ENCODE measurements around the gene LIPT2. TPM values are rescaled to one million over a fixed set of nuclear protein-coding genes. Genes with fewer than 3 reads are reported as not detected.

Gene LIPT2
- total and polyA plus RNA-seq, 10 of the 15 experiments (the other 5 are each of a cell fraction or from before 2014, with no cell fraction given): 0.69 to 7.5 (median 3.8) TPM

DNA sequence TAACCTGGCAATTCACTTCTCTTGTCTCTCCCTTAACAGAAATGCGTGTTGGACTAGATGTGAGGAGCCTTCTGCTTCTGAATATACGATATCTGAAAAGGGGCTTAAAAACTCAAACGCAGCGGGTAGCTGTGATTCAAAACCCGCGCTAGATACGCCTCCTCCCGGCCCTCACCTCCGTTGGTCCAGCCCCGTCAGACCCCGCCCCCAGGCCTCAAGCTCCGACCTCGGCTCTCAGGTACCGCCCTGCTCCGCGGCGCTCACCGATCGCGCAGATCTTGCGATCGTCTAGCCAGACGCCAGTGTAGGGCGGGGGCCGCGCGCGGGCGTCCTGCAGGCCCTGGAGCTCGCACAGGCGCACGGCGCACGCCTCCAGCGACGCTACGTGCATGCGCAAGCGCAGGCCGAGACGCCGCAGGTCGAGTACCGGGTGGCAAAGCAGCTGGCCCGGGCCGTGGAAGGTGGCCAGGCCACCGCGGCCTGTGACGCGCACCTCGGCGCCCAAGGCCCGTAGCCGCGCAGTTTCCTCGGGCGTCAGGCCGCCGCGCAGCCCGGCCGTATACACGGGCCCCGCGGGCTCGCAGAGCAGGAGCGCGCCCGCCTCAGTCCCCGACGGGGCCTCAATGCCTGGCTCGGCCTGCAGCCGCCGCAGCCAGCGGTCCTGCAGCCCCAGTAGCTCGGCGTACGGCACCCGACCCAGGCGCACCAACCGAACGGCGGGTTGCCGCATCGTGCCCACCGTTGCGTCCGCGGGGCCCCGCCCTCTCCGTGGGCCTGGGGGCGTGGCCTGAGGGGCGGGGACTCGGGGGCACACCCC is at the start of gene LIPT2 (continued):
- TF ChIP-seq, protein P1, sequence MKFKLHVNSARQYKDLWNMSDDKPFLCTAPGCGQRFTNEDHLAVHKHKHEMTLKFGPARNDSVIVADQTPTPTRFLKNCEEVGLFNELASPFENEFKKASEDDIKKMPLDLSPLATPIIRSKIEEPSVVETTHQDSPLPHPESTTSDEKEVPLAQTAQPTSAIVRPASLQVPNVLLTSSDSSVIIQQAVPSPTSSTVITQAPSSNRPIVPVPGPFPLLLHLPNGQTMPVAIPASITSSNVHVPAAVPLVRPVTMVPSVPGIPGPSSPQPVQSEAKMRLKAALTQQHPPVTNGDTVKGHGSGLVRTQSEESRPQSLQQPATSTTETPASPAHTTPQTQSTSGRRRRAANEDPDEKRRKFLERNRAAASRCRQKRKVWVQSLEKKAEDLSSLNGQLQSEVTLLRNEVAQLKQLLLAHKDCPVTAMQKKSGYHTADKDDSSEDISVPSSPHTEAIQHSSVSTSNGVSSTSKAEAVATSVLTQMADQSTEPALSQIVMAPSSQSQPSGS (IDR thresholded peaks at IDR 0.05; ENCODE audit: low read length): no peak
- 0 out of 2 replicates have a peak, but pooled peaks have one; percentile 61 for TF ChIP-seq STAT1 (conservative IDR thresholded peaks at IDR 0.05)
- TF ChIP-seq ZNF207 (IDR thresholded peaks at IDR 0.05; ENCODE audit: borderline replicate concordance): peak; percentile 75; the same call in 1 of the 2 replicates
- 0 out of 2 replicates have a peak, but pooled peaks have one; percentile 33 for TF ChIP-seq HDGF (IDR thresholded peaks at IDR 0.05)
- TF ChIP-seq POLR2A (IDR thresholded peaks at IDR 0.05; ENCODE audit: low read depth, low read length): peak; percentile 94
- TF ChIP-seq ATF7 (IDR thresholded peaks at IDR 0.05; ENCODE audit: low read depth): no peak
- TF ChIP-seq, protein P2, sequence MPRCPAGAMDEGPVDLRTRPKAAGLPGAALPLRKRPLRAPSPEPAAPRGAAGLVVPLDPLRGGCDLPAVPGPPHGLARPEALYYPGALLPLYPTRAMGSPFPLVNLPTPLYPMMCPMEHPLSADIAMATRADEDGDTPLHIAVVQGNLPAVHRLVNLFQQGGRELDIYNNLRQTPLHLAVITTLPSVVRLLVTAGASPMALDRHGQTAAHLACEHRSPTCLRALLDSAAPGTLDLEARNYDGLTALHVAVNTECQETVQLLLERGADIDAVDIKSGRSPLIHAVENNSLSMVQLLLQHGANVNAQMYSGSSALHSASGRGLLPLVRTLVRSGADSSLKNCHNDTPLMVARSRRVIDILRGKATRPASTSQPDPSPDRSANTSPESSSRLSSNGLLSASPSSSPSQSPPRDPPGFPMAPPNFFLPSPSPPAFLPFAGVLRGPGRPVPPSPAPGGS (IDR thresholded peaks at IDR 0.05; ENCODE audit: borderline replicate concordance, insufficient read depth, low read depth, low read length, poor library complexity, severe bottlenecking): no peak
- no peak for TF ChIP-seq ZNF622 (IDR thresholded peaks at IDR 0.05)
- TF ChIP-seq FOXM1 (IDR thresholded peaks at IDR 0.05; ENCODE audit: low read depth, low read length): no peak
- TF ChIP-seq, protein P3, sequence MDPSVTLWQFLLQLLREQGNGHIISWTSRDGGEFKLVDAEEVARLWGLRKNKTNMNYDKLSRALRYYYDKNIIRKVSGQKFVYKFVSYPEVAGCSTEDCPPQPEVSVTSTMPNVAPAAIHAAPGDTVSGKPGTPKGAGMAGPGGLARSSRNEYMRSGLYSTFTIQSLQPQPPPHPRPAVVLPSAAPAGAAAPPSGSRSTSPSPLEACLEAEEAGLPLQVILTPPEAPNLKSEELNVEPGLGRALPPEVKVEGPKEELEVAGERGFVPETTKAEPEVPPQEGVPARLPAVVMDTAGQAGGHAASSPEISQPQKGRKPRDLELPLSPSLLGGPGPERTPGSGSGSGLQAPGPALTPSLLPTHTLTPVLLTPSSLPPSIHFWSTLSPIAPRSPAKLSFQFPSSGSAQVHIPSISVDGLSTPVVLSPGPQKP (IDR thresholded peaks at IDR 0.05; ENCODE audit: low read depth, low read length): no peak
- peak; percentile 88 for TF ChIP-seq ZNF217 (IDR thresholded peaks at IDR 0.05)
- TF ChIP-seq KDM1A (IDR thresholded peaks at IDR 0.05; ENCODE audit: borderline replicate concordance): no peak
- TF ChIP-seq SIX5 (IDR thresholded peaks at IDR 0.05; ENCODE audit: low read depth, low read length, severe bottlenecking): no peak
- no peak for TF ChIP-seq TCF7 (IDR thresholded peaks at IDR 0.05; ENCODE audit: borderline replicate concordance)
- TF ChIP-seq EGR1 (IDR thresholded peaks at IDR 0.05; ENCODE audit: borderline replicate concordance in 1 of 2, low read depth in 2 of 2, low read length in 2 of 2): peak; percentile 83 to 97
- TF ChIP-seq NR2C2 (IDR thresholded peaks at IDR 0.05; ENCODE audit: borderline replicate concordance, control insufficient read depth, insufficient read length, low read depth): no peak
- TF ChIP-seq, protein P4, sequence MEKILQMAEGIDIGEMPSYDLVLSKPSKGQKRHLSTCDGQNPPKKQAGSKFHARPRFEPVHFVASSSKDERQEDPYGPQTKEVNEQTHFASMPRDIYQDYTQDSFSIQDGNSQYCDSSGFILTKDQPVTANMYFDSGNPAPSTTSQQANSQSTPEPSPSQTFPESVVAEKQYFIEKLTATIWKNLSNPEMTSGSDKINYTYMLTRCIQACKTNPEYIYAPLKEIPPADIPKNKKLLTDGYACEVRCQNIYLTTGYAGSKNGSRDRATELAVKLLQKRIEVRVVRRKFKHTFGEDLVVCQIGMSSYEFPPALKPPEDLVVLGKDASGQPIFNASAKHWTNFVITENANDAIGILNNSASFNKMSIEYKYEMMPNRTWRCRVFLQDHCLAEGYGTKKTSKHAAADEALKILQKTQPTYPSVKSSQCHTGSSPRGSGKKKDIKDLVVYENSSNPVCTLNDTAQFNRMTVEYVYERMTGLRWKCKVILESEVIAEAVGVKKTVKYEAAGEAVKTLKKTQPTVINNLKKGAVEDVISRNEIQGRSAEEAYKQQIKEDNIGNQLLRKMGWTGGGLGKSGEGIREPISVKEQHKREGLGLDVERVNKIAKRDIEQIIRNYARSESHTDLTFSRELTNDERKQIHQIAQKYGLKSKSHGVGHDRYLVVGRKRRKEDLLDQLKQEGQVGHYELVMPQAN (conservative IDR thresholded peaks at IDR 0.05): peak; percentile 91
- TF ChIP-seq PML (IDR thresholded peaks at IDR 0.05; ENCODE audit: low read length): peak; percentile 69; the same call in 1 of the 2 replicates
- TF ChIP-seq ESRRA (IDR thresholded peaks at IDR 0.05; ENCODE audit: low read length): no peak
- TF ChIP-seq NR2F1 (conservative IDR thresholded peaks at IDR 0.05): peak; percentile 79
- TF ChIP-seq SUPT20H (IDR thresholded peaks at IDR 0.05; ENCODE audit: borderline replicate concordance, control insufficient read depth, low read depth, low read length): no peak
- no peak for TF ChIP-seq MEF2B (IDR thresholded peaks at IDR 0.05; ENCODE audit: partially characterized antibody, poor library complexity, severe bottlenecking)
- TF ChIP-seq ZBED1 (IDR thresholded peaks at IDR 0.05; ENCODE audit: borderline replicate concordance): no peak
- no peak for TF ChIP-seq CHD2 (IDR thresholded peaks at IDR 0.05; ENCODE audit: borderline replicate concordance, low read depth, low read length)
- no peak for TF ChIP-seq BMI1 (IDR thresholded peaks at IDR 0.05; ENCODE audit: borderline replicate concordance)
- peak; percentile 72; the same call in 1 of the 2 replicates for TF ChIP-seq MXI1 (IDR thresholded peaks at IDR 0.05; ENCODE audit: low read depth, low read length)

Measured in GM12878 (cell line).